GM13976 (cell line): ENCODE data around the gene DUS3L.

Experiments
- DNase-seq: peaks from one replicate; pipeline ENCODE4 v3.0.0; 2012; ENCODE audit warnings: low spot score
- CTCF ChIP-seq: IDR thresholded peaks from 2 replicates; pipeline ENCODE4 v1.5.1; 2012; ENCODE audit warnings: borderline replicate concordance, mild to moderate bottlenecking; ENCODE audit not compliant: insufficient read depth; ENCODE audit errors: extremely low read depth, missing control alignments, control extremely low read depth
- in situ Hi-C: fragments of 300-500 bp; cut with MboI; formaldehyde crosslinking; loops from one replicate; pipeline ENCODE4 v1.12.0; 2022; ENCODE audit warnings: low sequenced_read_pairs, mixed read lengths, inconsistent platforms; ENCODE audit not compliant: unreplicated experiment

Gene DUS3L

GRCh38 chr19:5809469-5809868 is 18.5 kb upstream of the DUS3L start:
- no peak for TF ChIP-seq CTCF
- in situ Hi-C loops, result loop anchor here (10.0 kb wide), 1 partner anchor 215 kb away; no protein-coding TSS in a partner anchor
- no peak for DNase-seq

- no peak for DNase-seq
- no peak for TF ChIP-seq CTCF
- in situ Hi-C loops, result loop anchor here (10.0 kb wide), 1 partner anchor 216 kb away; no protein-coding TSS in a partner anchor
Measured at GRCh38 chr19:5809053-5809452, 18.1 kb upstream of the DUS3L start.

- no peak for TF ChIP-seq CTCF
- in situ Hi-C loops, result loop anchor here (10.0 kb wide), 1 partner anchor 217 kb away; no protein-coding TSS in a partner anchor
- no peak for DNase-seq
Measured at GRCh38 chr19:5808120-5808816, 17.3 kb upstream of the DUS3L start.

GRCh38 chr19:5806905-5807304 is 15.9 kb upstream of the DUS3L start:
- TF ChIP-seq CTCF, result no peak
- in situ Hi-C loops, result loop anchor here (10.0 kb wide), 1 partner anchor 218 kb away; no protein-coding TSS in a partner anchor
- DNase-seq, result no peak

- in situ Hi-C loops, result loop anchor here (10.0 kb wide), 1 partner anchor 219 kb away; no protein-coding TSS in a partner anchor
- DNase-seq, result no peak
- no peak for TF ChIP-seq CTCF
Measured at GRCh38 chr19:5806133-5806489, 15.1 kb upstream of the DUS3L start.

GRCh38 chr19:5805462-5806132 is 14.6 kb upstream of the DUS3L start:
- peak; percentile 62 for TF ChIP-seq CTCF
- DNase-seq, result peak; percentile 83
- in situ Hi-C loops, result loop anchor here (10.0 kb wide), 1 partner anchor 219 kb away; no protein-coding TSS in a partner anchor
